ENCODE data around the gene CAPN10.
A peak's percentile ranks its signal among the peaks of the same experiment; 100 is the strongest.
"Not testable (repeated sequence)": the region's sequence is repeated elsewhere in the genome, so short reads cannot be mapped to it uniquely, and the experiment has no call there.

CAPN10 gene

GRCh38 chr2:240586198-240586918 lies at the start of gene CAPN10:
CAPN10 (plus strand) TSS chr2:240586734; CDS start chr2:240586912, 178 bp downstream.
- no peaks in the 10 kb centered on the region for H3K9me3 ChIP-seq (ENCODE audit: low read depth, low read length)
- DNase-seq (ENCODE audit: low read depth, low spot score), result peak; percentile 42
- peak within 1 kb of the TSS; percentile 92 for H3K27ac ChIP-seq
- TF ChIP-seq EZH2 (IDR thresholded peaks at IDR 0.05) (no peak), FOXP2 (optimal IDR thresholded peaks at IDR 0.05; ENCODE audit: control extremely low read depth, extremely low read length, insufficient read depth) (no peak), POLR2AphosphoS5 (IDR thresholded peaks at IDR 0.05; ENCODE audit: borderline replicate concordance, low read depth, low read length) (peak; percentile 84; the same call in 1 of the 2 replicates)
- H3K9ac ChIP-seq (ENCODE audit: insufficient read length), result peak within 1 kb of the TSS; percentile 98
- peaks cover 9% of the 10 kb centered on the region; the same call in 1 of the 2 replicates for H3K36me3 ChIP-seq (ENCODE audit: insufficient read depth, low read length)
- H3K4me3 ChIP-seq, result peak within 1 kb of the TSS; percentile 99

GRCh38 chr2:240538031-240538780 lies 48.3 kb upstream of the CAPN10 start:
- no peak for DNase-seq (ENCODE audit: low read depth, low spot score)
- no peak overlapping the region for H3K9ac ChIP-seq (ENCODE audit: insufficient read length)

GRCh38 chr2:240539101-240539500 lies 47.4 kb upstream of the CAPN10 start:
- H3K4me3 ChIP-seq; H3K27ac ChIP-seq; H3K9me3 ChIP-seq (ENCODE audit: low read depth, low read length); DNase-seq (ENCODE audit: low read depth, low spot score); H3K9ac ChIP-seq (ENCODE audit: insufficient read length): not testable (repeated sequence)
- peaks cover 21% of the 10 kb centered on the region for H3K36me3 ChIP-seq (ENCODE audit: insufficient read depth, low read length)

More at GRCh38 chr2:240538031-240538780, 48.3 kb upstream of the CAPN10 start:
- TF ChIP-seq FOXP2 (optimal IDR thresholded peaks at IDR 0.05; ENCODE audit: control extremely low read depth, extremely low read length, insufficient read depth) (no peak), POLR2AphosphoS5 (IDR thresholded peaks at IDR 0.05; ENCODE audit: borderline replicate concordance, low read depth, low read length) (no peak), EZH2 (IDR thresholded peaks at IDR 0.05) (no peak)
- peaks cover 21% of the 10 kb centered on the region for H3K36me3 ChIP-seq (ENCODE audit: insufficient read depth, low read length)
- no peaks in the 10 kb centered on the region for H3K9me3 ChIP-seq (ENCODE audit: low read depth, low read length)
- no peak overlapping the region for H3K4me3 ChIP-seq
- no peak overlapping the region for H3K27ac ChIP-seq

- H3K9ac ChIP-seq (ENCODE audit: insufficient read length), result no peak overlapping the region
- H3K27ac ChIP-seq, result no peak overlapping the region
- H3K36me3 ChIP-seq (ENCODE audit: insufficient read depth, low read length), result peaks cover 21% of the 10 kb centered on the region
- no peak for DNase-seq (ENCODE audit: low read depth, low spot score)
- H3K4me3 ChIP-seq, result no peak overlapping the region
- TF ChIP-seq POLR2AphosphoS5 (IDR thresholded peaks at IDR 0.05; ENCODE audit: borderline replicate concordance, low read depth, low read length), result no peak
- TF ChIP-seq FOXP2 (optimal IDR thresholded peaks at IDR 0.05; ENCODE audit: control extremely low read depth, extremely low read length, insufficient read depth), result no peak
- TF ChIP-seq EZH2 (IDR thresholded peaks at IDR 0.05), result no peak
- no peaks in the 10 kb centered on the region for H3K9me3 ChIP-seq (ENCODE audit: low read depth, low read length)
These were observed 46.6 kb upstream of the CAPN10 start for GRCh38 chr2:240539906-240540305.

DNA sequence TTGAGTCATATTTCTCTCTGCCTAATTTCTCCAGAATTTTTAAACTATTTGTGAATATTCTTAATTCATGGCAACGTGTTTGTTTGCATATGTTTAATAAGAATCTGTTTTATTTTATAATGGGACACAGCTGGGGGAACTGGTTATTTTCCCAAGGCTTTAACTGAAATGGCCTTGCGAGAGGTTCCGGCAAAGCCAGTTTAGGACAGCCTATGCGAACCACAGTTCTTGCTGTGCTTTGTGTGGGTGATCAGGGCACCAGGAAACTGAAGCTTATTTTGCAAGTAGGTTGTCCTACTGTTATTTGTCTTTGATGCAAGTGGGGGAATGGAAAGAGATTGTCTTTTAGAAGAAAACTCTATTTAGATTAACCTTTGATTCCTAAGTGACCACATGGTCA lies 35.2 kb upstream of the CAPN10 start:
- TF ChIP-seq EZH2 (IDR thresholded peaks at IDR 0.05) (no peak), FOXP2 (optimal IDR thresholded peaks at IDR 0.05; ENCODE audit: control extremely low read depth, extremely low read length, insufficient read depth) (no peak), POLR2AphosphoS5 (IDR thresholded peaks at IDR 0.05; ENCODE audit: borderline replicate concordance, low read depth, low read length) (no peak)
- no peak overlapping the region for H3K9ac ChIP-seq (ENCODE audit: insufficient read length)
- no peak overlapping the region for H3K4me3 ChIP-seq
- no peaks in the 10 kb centered on the region for H3K9me3 ChIP-seq (ENCODE audit: low read depth, low read length)
- peaks cover 20% of the 10 kb centered on the region for H3K36me3 ChIP-seq (ENCODE audit: insufficient read depth, low read length)
- no peak for DNase-seq (ENCODE audit: low read depth, low spot score)
- H3K27ac ChIP-seq, result no peak overlapping the region

DNA sequence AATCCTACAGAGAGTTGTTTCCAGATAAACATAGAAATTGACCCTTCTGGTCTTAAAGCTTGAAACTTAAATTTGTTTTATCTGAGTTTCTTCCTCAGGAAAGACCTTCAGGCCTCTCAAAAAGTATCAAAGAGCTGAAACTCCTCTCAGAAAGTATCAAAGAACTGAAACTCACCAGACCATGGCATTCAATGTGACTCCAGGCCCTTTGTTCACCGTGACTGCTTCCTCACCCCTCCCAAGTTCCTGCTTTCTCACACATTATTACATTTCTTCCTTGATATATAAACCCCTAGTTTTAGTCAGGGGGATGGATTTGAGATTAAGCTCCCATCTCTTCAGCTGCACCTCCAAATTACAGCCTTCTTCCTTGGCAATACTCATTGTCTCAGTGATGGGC lies 34.7 kb upstream of the CAPN10 start:
- Histone ChIP-seq H3K36me3 (ENCODE audit: insufficient read depth, low read length) (peaks cover 20% of the 10 kb centered on the region), H3K9ac (ENCODE audit: insufficient read length) (no peak overlapping the region), H3K4me3 (no peak overlapping the region), H3K27ac (no peak overlapping the region), H3K9me3 (ENCODE audit: low read depth, low read length) (no peaks in the 10 kb centered on the region)
- DNase-seq (ENCODE audit: low read depth, low spot score), result no peak
- no peak for TF ChIP-seq POLR2AphosphoS5 (IDR thresholded peaks at IDR 0.05; ENCODE audit: borderline replicate concordance, low read depth, low read length)
- TF ChIP-seq FOXP2 (optimal IDR thresholded peaks at IDR 0.05; ENCODE audit: control extremely low read depth, extremely low read length, insufficient read depth), result no peak

- Histone ChIP-seq H3K9me3 (ENCODE audit: low read depth, low read length) (no peaks in the 10 kb centered on the region), H3K9ac (ENCODE audit: insufficient read length) (no peak overlapping the region), H3K36me3 (ENCODE audit: insufficient read depth, low read length) (peaks cover 20% of the 10 kb centered on the region), H3K4me3 (no peak overlapping the region), H3K27ac (no peak overlapping the region)
- no peak for DNase-seq (ENCODE audit: low read depth, low spot score)
- TF ChIP-seq FOXP2 (optimal IDR thresholded peaks at IDR 0.05; ENCODE audit: control extremely low read depth, extremely low read length, insufficient read depth) (no peak), EZH2 (IDR thresholded peaks at IDR 0.05) (no peak), POLR2AphosphoS5 (IDR thresholded peaks at IDR 0.05; ENCODE audit: borderline replicate concordance, low read depth, low read length) (no peak)
These were observed 32.5 kb upstream of the CAPN10 start for GRCh38 chr2:240553956-240554480.

DNA sequence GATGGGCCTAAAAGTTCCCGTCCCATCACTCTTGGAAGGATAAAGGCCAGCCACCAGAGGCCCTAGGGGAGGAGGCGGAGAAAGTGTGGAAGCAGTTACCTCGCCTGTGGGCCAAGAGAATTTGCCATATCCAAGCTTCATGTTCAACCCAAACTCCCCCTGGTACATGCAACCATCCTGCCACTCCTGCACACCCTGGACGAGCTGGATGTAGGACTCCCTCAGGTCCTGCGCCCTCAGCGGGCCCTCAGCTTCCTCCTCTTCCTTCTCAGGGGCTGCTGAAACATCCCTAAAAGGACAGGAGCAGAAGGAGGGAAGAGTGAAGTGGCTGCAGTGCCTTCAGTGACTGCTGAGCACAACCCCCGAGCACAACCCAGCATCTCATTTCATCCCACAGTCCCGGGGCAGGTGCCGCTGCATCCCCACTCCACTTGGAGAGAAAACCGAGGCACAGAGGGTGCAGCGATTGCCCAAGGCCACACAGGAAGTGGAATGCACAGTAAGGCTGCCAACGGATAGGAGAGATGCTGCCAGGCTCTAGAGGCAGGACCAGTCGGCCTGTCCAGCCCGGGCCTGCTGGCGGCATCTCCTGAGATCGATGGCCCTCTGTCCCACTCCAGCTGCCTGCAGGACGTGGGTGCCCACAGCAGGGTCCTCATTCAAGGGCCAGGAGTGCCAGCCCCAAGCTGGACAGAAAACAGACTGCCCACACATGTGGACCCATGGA lies 31.6 kb upstream of the CAPN10 start:
- Histone ChIP-seq H3K9ac (ENCODE audit: insufficient read length) (no peak overlapping the region), H3K4me3 (no peak overlapping the region), H3K27ac (no peak overlapping the region), H3K9me3 (ENCODE audit: low read depth, low read length) (no peaks in the 10 kb centered on the region), H3K36me3 (ENCODE audit: insufficient read depth, low read length) (peaks cover 24% of the 10 kb centered on the region)
- no peak for TF ChIP-seq EZH2 (IDR thresholded peaks at IDR 0.05)
- no peak for TF ChIP-seq FOXP2 (optimal IDR thresholded peaks at IDR 0.05; ENCODE audit: control extremely low read depth, extremely low read length, insufficient read depth)
- TF ChIP-seq POLR2AphosphoS5 (IDR thresholded peaks at IDR 0.05; ENCODE audit: borderline replicate concordance, low read depth, low read length), result no peak
- no peak for DNase-seq (ENCODE audit: low read depth, low spot score)
